ENCODE results near the gene SLC27A5.
A peak's percentile ranks its signal among the peaks of the same experiment; 100 is the strongest.
"Not testable (repeated sequence)": the region's sequence is repeated elsewhere in the genome, so short reads cannot be mapped to it uniquely, and the experiment has no call there.

Gene SLC27A5

DNA sequence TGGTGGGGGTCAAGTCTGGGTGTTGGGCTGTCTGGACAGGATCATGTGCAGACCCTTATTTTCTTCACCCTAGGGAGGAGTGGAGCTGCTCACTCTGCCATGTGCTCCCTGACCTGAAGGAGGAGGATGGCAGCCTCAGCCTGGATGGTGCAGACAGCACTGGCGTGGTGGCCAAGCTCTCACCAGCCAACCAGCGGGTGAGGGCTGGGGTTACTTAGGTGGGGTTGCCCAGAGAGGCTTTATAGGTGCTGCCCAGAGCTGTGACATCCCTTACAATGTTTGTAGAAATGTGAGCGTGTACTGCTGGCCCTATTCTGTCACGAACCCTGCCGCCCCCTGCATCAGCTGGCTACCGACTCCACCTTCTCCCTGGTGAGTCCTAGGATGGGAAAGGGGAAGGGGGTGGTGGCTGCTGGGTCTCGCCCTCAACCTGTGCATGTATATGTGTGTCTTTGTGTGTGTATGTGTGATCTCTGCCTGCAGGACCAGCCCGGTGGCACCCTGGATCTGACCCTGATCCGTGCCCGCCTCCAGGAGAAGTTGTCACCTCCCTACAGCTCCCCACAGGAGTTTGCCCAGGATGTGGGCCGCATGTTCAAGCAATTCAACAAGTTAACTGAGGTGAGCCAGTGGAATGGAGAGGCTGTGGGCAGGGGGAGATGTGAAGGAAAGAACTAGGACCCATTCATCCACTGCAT lies 38.0 kb upstream of the SLC27A5 start:
- DNase-seq, result no peak

GRCh38 chr19:58548859-58549663 lies 37.3 kb upstream of the SLC27A5 start:
- DNase-seq, result no peak

GRCh38 chr19:58547323-58548312 lies 35.8 kb upstream of the SLC27A5 start:
- no peak for DNase-seq

GRCh38 chr19:58546019-58546530 lies 34.3 kb upstream of the SLC27A5 start:
- no peak for DNase-seq

DNA sequence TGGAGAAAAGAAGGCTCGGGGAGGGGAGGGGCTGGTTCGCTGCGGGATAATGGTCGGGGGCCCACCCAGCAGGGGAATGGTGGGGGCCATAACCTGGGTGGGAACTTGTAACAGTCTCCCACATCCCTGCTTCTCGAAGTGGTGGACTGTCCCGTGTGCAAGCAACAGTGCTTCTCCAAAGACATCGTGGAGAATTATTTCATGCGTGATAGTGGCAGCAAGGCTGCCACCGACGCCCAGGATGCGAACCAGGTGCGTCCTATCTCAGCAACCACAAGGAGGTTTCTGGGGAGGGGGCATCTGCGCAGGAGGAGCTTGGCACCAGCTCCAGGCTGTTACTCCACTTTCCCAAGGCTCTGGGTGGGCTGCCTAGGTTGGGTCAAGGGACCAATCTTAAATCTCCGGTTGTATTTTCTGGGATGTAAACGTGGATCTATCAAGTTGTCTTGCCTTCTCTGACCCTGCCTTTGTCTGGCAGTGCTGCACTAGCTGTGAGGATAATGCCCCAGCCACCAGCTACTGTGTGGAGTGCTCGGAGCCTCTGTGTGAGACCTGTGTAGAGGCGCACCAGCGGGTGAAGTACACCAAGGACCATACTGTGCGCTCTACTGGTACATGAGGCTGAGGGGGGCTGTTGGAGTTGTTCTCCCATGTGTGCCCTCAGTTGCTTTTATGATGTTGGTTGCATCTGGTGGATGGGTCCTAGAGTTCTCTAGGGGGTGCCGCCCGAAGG lies 33.7 kb upstream of the SLC27A5 start:
- no peak for DNase-seq

- peak; percentile 71 for DNase-seq
Observed at GRCh38 chr19:58544591-58545285, 32.9 kb upstream of the SLC27A5 start.

DNA sequence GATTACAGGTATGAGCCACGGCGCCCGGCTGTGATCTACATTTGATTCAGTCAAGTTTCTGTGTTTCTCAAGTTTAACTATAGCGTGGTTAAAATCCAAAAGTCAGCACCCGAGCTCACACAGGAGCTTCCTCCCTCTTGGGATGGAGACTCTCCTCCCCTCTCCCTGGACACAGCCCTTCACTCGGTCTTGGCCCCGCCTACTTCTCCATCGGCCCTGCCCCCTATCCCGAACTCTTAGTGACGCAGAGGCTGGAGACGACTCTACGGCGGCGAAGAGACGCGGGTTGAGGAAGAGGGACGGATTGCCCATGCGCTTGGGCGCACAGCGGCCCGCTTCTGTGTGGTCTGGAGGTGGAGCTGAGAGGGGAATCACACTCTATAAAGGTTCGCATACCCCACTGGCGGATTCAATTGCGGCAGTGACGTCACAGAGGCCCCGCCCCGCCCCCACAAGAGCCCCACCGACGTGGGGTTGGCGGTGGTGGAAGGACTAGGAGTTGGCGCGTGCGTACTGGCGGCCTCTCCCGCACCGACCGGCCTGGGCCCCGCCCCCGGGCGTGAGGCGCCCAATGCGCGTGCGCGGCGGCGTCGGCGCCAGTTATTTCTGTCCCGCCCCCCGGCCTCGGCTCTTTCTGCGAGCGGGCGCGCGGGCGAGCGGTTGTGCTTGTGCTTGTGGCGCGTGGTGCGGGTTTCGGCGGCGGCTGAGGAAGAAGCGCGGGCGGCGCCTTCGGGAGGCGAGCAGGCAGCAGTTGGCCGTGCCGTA lies 32.2 kb upstream of the SLC27A5 start, which contains the start of gene TRIM28:
TSS of gene TRIM28 (plus strand) at position 239 of the 765 bp plus-strand sequence. CDS start 694 bp downstream, outside the sequence.
- DNase-seq, result peak; percentile 100

DNA sequence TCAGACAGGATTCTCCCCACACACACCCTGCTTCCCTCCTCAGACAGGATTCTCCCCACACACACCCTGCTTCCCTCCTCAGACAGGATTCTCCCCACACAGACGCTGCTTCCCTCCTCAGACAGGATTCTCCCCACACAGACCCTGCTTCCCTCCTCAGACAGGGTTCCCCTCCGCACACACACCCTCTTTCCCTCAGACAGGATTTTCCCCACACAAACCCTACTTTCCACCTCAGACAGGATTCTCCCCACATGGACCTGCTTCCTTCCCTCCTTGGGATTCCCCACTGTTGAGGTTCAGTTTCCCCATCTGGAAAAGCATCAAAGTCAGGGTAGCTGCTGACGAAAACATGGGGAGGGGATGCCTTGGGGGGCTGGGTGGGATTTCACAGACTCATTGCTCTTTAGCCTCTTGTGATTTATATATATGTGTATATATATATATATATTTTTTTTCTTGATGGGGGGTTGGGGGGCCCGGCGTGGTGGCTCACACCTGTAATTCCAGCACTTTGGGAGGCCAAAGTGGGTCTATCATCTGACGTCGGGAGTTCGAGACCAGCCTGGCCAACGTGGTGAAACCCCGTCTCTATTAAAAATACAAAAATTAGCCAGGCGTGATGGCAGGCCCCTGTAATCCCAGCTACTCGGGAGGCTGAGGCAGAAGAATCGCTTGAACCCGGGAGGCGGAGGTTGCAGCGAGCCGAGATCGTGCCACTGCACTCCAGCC lies 31.0 kb upstream of the SLC27A5 start:
- DNase-seq, result not testable (repeated sequence)

DNA sequence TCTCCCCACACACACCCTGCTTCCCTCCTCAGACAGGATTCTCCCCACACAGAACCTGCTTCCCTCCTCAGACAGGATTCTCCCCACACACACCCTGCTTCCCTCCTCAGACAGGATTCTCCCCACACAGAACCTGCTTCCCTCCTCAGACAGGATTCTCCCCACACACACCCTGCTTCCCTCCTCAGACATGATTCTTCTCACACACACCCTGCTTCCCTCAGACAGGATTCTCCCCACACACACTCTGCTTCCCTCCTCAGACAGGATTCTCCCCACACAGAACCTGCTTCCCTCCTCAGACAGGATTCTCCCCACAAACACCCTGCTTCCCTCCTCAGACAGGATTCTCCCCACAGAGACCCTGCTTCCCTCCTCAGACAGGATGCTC lies 27.4 kb upstream of the SLC27A5 start:
- not testable (repeated sequence) for DNase-seq

GRCh38 chr19:58538257-58539168 lies 26.7 kb upstream of the SLC27A5 start:
- no peak for DNase-seq

DNA sequence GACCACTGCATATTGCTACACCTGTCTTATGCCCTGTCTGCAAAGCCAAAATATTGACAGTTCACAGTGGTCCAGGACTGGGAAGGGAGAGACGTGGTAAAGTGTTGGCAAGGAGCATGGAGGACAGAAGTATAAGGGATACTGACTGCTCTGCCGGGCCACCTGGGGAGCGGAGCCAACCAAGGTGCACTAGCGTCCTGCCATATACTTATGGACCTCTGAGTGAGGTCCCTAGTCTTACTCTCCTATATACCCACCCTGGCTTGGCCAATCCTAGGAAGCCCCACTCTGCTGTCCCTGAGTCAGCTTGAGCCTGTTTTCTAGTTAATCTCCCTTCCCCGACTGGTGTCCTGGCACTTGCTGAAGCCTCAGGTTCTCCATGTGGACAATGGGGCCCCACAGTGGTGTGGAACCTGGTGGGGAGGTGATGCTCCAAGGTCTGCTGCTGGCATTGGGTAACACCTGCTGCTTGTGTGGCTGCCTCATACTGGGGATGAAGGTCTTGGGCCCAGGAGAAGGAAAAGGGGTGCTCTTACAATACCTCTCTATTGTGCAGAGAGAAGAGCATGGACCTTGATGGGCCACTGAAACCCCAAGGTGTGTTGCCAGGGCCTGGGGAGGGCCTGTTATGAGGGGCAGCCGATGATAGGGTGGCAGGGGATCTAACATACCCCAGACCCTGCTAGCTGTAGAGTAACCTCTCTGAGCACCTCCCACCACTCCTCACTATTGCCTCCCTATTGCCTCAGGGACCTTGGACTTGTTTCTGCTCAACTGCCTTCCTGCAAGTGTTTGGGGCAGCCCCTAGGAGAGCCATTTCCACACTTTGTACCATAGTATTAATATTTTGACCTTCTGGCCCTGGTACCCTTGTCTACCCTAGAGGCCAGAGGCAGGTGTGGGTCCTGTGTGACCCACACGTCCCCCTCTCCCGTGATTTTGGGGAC lies 25.3 kb upstream of the SLC27A5 start:
- DNase-seq, result no peak

- no peak for DNase-seq
Observed at GRCh38 chr19:58535857-58536256, 24.1 kb upstream of the SLC27A5 start.

DNA sequence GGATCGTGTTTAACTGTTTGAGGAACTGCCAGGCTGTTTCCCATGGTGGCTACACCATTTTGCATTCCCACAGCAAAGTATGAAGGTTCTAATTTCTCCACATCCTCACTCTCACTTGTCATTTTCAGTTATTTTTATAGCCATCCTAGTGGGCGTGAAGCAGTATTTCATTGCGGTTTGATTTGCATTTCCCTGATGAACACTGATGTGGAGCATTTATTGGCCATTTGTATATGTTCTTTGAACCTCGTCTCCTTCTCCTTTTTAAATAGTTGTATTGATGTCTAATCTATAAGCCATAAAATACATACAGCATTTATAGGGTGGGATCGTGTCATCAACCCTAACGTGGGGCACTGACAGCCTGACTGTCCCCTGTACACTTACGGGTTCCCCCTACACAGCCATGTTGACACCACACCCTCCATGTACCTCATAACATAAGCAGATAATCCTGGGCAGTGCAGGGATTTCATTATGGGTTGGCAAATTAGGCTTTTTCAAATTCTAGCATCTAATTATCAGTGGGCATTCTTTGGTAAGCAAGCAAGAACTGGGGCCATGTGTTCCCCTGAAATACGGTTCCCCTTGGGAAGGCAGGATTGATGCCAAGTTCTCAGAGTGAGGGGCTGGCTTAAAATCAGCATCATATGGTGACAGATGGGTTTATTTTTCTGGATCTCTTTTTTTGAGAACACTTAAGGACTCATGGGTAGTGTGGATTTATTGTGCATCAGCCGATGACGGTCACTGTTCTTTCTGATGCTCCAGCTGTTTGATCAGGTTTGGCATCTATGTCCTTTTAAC lies 19.4 kb upstream of the SLC27A5 start:
- no peak for DNase-seq

DNA sequence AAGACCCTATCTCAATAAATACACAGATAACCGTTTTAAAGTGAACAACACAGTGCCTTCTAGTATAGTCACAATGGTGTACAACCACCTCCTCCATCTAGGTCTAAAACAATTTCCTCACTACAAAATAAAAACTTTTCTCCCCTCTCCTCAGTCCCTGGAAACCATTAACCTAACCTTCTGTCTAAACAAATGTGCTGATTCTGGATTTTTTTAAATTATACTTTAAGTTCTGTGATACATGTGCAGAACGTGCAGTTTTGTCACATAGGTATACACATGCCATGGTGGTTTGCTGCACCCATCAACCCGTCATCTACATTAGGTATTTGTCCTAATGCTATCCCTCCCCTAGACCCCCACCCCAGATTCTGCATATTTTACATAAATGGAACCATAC lies 17.6 kb upstream of the SLC27A5 start:
- no peak for DNase-seq

DNA sequence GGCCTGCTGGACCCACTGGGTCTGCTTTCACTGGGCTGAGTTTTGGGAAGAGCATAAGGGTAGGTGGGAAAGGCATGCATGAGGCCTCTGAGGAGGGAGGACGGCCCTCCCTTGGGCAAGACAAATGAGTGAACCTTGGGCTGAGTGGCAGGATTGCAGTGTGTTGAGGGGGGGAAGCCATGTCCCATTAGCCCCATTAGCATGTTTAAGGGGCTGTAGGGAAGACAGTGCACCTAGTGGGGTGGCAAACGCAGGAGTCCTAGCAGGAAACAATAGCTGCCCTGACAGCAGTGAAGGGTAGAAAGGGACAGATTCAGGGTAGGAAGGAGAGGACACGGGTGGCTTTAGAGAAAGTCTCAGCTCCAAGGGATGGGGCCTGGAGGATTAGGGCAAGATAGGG lies 10.9 kb upstream of the SLC27A5 start:
- DNase-seq, result no peak

GRCh38 chr19:58521651-58522050 lies 9.9 kb upstream of the SLC27A5 start:
- no peak for DNase-seq

DNA sequence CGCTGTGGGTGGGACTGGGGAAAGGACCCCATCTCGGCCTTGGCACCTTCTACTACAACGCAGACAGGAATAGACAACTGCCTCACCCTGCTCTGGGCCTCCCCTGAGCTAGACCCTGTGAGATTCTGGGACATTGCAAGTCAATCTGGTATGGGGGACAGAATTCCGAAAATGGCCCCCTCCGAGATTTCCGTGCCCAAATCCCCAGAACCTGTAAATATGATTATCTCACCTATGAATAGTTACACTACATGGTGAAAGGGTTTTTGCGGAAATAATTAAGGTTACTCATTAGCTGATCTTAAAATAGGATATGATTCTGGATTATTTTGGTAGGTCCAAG lies 8.4 kb upstream of the SLC27A5 start:
- no peak for DNase-seq
